Fibroblast of skin of scalp (primary cell): ENCODE data around the gene TJP3.

Experiments used
- DNase-seq: peaks from one replicate; pipeline ENCODE4 v3.0.0-alpha.2; 2013

TJP3 gene

DNA sequence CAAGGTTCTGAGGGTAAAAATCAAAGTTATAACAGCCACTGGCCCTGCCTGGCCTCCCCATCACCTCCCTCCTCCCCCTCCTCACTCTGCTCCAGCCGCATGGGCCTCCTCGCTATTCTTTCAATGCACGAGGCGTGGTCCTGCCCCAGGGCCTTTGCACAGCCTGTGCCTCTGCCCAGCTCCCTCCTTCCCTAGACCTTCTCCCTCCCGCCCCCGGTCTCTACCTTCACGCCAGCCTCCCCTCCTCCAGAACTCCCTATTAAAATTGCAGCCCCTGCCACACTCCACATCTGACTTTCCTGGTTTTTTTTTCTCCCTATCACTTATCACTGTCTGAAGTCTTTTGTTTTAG, 60.5 kb downstream of the TJP3 start:
- no peak for DNase-seq

DNA sequence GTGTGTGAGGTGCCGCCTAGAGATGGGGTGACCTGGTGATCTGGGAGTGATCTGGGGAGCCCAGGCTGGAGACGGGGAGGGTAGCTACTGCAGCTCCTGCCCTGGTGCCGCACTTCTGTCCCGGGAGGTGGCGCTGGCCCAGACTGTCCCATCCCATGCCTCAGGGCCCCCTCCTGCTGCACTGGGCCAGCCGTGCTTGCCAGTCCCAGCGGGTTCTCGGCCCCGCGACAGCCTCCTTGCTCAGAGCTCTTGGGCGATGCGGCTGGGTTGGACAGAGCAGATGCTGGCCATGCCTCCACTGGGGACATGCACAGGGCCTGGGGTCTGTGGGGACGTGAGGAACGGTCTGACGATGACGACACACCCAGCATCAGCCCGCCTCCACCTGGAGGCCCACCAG, 61.3 kb downstream of the TJP3 start:
- DNase-seq, result no peak

DNA sequence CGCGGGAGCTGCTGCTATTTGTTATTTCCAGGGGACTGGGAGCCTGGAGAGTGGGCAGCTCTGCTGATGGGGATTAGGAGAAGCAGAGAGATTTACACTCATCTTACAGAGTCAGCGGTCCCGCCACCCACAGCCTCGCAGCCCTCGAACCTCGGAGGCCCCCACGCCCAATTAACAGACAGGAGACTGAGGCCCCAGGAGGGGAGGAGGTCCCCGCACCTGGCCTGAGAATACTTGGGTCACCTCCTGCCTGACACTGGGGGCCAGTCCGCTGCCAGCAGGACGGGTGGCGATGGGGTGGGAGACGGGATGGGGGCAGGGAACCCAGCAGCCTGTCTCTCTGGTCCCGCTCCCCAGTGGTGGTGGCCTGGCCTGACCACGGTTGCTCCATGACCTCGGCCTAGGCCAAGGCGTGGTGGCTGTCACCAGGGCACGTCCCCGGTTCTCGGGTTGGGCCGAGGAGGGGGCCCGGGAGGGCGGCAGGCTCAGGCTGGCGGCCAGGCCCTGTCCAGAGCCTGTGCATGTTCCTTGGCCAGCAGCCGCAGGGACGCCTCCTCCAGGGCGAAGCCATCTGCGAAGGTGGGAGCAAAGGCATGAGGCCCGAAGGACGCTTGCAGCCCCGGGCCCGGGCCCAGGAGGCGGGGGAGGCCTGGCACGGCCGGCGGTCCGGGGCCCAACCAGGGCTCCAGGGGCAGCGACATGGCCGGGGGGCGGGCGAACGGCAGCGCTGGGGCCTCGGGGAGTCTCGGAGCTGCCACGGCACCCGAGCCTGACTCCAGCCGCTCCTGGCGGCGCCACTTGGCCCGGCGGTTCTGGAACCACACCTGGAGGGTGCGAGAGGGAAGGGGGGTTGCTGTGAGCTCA, 62.2 kb downstream of the TJP3 start:
- no peak for DNase-seq

DNA sequence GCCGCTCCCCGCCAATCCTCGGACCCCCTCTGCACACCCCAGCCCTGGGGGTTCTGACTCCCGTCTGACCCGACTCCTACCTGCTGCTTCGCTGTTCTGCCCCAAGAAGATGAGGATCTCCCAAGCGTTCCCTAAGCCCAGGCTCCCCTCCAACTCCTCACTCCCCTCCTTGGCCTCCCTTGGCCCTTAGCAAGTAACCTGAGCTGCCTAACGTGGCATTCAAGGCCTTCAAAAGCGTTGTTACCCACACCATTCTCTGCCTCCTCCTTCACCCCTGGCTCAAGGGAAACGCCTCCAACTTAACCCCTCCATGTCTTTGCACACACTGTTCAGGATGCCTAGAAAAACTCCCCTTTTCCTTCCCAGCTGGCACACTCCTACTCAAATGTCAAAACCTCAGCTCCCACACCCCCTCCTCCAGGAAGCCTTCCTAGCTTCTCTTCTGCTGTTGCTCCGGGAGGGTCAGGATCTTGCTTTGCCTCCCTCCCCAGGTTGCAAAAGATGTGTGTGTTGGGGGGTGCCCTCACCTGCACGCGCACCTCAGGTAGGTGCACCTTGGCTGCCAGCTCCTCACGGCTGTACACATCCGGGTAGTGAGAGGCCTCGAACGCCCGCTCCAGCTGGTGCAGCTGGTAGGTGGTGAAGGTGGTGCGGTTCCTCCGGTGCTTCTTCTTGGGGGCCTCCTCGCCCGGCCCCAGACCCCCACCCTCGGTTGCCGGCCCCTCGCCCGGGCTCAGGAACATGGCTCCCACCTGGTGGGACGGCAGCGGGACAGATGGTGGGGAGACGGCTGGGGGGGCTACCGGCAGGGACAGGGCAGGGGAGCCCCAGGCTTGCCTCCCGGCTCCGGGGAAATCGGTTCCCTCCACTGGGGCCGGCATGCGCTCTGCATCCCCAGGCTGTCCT, 63.1 kb downstream of the TJP3 start:
- DNase-seq, result no peak

DNA sequence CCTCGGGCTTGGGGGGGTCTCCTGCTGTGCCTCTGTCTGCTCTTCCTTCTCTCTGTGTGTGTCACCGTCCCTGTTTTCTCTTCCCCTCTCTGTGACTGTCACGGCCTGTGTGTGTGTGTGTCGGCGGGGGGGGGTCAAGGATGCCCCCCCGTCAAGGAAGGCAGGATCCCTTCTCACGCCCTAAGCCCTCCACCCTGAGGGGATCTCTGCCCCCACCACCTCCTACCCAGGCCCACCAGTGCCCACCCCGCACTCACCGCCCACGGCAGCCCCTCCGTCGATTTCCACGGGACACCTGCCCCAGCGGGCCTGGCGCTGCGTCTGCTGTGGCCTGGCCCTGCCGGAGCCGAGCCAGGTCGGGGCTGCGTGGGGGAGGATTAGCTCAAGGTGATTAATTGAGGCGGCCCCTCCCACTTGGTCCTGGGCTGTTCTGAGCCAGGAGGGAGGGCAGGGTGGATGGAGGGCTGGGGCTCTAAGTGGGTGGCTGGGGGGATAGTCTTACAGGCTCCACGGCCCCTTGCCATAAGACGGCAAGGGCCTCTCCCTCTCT, 63.8 kb downstream of the TJP3 start, which contains the start of gene RAX2:
Gene RAX2 (minus strand): TSS at position 323 of the 550 bp plus-strand sequence. CDS start 486 bp downstream, outside the sequence.
- no peak for DNase-seq

DNA sequence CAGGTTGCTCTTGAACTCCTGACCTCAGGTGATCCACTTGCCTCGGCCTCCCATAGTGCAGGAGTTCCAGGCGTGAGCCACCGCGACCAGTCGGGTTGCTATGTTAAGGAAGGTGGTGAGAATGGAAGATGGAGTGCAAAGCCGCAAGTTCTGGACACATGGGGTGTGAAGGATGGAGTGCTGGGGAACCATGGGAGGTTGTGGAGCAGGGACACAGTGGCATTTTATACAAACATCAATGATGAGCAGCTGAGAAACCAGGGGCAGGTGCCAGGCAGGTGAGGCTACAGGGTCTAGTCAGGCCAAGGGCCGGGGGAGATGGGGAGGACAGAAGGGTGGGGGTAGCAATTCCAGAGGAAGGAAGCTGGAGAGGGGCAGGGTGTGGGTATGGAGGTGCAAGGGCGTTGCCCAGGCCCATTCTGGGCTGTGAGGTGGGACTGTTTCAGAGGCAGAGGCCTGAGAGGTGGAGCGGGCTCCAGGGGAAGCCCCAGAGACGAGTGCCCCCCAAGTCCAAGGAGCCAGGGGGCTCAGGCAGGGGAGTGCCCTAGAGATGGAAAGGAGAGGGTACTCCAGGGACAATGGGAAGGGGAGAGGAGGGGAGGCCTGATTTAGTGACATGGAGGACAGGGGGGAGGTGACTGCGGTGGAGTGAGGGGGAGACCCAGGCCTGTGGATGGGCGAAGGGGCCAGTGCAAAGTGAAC, 65.8 kb downstream of the TJP3 start:
- DNase-seq, result no peak

DNA sequence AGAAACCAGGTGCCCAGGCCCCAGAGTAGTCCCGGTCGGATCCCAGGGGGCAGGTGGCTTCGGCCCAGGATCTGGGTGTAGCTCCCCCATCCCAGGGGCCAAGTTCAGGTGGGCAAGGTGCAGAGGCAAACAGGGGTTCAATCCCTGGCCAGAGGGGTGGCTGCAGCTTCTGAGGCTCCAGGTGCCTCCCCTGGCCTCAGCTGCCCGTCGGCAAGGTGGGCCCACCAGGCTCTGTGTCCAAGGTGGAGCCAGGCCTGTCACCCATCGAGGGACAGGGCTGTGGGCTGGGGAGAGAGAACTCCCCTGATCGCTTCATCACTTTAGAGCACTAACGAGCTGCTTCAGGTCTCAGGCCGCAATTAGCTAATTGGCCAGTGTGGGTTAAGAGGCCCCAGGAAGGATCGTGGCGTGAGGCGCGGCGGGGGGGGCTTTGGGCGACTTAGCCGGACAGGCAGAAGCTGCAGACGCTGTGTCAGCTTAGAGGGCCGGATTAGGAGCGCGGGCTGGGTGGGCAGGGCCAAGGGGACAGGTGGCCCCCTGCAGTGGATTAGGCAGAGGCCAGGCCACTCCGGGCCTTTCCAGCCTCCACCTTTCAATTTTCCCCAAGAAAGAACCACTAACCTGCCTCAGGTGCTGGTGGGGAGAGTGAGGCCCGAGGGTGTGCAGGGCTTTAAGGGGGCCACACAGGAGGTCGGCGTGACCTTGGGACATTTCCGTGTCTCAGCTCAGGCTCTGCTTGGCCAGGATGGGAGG, 66.6 kb downstream of the TJP3 start:
- no peak for DNase-seq

DNA sequence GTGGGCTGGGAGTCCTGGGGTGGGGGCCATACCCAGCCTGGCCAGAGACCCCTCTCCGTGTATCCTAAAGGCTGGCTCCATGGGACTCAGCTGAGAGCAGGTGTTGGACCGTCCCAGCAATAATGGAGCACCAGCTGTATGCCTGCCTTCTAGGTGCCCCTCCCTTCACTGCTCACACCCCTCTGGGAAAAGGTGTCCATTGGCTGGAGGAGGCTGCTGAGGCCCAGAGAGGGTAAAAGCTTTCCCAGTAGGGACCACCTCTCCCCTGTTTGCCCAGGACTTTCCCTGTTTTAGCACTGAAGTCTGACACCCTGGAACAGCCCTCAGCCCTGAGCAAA, 67.2 kb downstream of the TJP3 start:
- no peak for DNase-seq

DNA sequence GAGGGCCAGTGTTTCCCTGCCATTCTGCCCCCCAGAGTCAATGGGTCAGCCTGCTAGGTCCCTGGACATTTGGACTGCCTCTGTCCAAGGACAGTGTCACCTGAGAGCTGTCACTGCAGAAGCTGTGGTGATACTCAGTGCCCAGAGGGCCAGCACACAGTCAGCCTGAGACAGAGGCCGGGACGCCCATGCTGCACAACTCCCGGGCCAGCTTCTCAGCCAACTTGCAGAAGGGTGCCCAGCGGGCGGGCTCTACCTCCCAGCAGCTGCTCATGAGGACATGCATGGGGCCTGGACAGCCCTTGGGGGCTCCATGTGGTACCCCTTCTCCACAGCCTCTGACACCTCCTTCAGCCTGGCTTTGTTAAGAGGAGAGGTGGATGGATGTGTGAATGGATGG, 67.6 kb downstream of the TJP3 start:
- DNase-seq, result no peak

DNA sequence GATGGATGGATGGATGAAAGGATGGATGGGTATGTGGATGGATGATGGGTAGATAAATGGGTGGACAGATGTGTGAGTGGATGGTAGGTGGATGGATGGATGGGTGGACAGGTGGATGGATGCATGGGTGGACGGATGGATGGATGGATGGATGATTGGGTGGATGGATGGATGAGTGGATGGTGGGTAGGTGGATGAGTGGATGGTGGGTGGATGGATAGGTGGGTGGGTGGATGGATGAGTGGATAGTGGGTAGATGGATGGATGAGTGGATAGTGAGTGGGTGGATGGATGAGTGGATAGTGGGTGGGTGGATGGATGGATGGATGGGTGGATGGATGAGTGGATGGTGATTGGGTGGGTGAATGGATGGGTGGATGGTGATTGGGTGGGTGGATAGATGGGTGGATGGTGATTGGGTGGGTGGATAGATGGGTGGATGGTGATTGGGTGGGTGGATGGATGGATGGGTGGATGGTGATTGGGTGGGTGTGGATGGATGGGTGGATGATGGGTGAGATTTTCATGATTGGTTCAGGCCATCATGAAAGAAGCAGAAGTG, 68.4 kb downstream of the TJP3 start:
- no peak for DNase-seq

DNA sequence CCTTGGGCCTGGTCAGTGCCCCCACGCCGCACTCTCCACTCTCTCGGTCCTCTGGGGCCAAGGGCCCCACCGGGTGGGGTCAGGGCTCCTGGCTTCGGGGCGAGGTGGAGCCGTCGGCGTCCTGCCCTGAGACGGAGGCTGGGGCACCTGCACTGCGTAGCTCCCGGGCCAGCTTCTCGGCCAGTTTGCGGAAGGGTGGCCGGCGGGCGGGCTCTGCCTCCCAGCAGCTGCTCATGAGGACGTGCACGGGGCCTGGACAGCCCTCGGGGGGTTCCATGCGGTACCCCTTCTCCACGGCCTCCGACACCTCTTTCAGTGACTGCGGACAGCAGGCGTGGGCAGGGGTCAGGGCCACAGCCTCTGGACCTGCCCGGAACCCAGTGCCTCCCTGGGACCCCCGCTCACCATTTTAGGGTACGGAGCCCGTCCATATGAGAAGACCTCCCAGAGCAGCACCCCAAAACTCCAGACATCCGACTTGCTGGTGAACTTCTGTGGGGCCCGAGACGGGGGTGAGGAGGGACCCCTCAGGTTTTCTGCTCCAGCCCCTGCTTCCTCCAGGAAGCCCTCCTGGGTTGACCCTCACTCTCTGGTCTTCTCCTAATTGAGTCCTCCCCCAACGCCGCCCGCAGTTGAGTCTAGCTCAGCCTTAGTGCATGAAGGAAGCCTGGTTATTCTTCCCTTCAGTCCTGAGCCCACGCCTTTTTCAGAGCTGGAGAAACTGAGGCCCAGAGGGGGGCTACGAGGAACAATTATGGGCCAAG, 70.1 kb downstream of the TJP3 start:
- DNase-seq, result no peak

DNA sequence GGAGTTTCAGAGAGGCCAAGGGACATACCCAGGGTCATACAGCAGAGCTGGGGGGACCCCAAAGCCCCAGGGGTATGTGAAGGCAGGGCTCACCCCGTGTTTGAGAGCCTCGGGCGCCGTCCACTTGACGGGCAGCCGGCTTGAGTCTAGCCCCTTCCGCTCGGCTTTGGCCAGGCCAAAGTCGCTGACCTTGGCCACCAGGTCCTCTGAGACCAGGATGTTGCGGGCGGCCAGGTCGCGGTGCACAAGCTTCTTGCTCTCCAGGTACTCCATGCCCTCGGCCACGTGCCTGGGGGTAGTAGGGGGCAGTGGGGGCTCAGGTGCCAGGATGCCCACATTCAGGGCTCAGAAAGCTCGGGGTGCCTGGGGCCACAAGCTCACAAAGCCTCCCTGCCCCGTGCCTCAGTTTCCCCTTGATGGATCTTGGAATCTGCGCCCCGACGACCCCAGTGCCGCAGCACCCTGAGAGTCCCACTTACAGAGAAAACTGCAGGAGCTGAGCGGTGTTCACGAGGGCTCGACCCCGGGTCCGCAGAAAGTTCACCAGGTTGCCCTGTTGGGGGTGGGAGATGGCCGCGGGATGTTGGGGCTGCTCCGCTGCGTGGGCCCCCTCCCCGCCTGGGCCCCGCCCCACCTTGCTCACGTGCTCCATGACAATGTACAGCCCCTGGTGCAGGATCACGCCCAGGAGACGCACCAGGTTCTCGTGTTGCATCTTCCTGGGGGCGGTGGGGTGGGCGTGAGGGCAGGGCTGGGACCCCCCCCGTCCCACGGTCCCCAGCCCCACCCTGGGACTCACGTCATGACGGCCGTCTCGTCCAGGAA, 70.9 kb downstream of the TJP3 start:
- DNase-seq, result no peak

DNA sequence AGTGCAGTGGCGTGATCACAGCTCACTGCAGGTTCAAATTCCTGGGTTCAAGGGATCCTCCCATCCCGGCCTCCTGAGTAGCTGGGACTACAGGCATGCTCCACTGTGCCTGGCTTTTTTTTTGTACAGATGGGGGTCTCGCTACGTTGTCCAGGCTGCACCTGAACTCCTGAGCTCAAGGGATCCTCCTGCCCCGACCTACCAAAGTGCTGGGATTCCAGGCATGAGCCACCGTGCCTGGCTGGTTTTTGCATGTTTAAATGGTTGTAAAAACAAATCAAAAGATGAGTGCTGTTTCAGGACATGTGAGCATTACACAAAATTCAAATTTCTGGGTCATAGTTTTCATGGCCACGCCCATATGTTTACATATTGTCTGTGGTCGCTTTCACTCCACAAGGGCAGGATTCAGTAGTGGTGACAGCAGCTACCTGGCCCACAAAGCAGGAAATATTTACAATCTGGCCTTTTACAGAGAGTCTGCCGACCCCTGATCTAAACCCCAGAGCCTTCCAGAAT, 72.7 kb downstream of the TJP3 start:
- DNase-seq, result no peak

DNA sequence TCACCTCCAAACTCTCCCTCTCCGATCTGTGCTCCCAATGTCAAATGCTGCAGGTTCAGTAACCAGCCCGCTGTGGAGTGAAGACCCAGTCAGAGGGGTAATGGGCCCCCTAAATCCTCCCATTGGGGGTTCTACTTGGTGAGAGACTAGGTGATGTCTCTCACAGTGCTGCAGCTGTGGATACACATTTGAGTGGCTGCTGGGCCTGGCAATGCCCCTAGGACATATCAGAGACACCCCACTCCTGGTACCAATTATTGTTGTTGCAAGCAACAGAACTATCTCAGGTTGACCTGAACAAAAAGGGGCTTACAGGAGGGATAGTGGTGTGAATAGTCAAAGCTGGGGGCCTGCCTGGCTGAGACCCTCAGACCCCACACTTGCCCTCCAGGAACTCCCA, 73.4 kb downstream of the TJP3 start:
- DNase-seq, result no peak

DNA sequence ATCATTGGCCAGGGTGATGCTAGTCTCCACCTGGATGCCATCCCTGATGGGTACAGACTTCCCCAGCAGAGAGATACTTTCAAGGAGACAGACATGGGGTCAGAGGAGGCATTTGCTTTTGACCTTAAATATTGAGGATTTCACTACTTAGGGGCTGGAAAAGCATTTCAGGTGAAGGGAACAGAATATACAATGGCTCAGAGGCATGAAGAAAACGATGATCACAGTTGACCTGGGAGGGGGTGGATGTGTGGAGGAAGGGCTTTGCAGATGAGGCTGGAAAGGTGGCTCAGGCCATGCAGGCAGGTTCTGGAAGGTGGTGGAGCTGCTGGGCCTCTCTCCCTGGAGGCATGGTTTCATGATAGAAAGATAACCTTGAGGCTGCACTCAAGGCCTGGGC, 74.1 kb downstream of the TJP3 start:
- DNase-seq, result no peak

DNA sequence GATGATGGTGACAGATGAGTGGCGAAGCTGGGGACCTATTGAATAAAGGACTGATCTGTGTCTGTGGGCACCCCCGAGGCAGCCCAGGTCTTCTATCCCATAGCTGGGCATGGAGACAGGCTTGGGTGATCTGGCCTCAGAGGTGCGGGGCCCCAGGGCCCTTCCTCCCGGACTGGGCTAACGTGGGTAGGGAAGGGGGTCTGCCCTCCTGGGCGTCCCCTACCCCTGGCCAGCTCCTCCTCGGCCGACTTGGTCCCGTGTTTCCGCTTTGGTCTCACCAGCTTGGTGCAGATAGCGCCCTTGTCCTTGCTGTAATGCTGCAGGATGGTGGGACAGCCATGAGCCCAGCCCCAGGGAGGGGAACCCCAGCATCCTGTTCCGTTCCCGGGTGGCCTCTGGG, 74.7 kb downstream of the TJP3 start:
- no peak for DNase-seq

DNA sequence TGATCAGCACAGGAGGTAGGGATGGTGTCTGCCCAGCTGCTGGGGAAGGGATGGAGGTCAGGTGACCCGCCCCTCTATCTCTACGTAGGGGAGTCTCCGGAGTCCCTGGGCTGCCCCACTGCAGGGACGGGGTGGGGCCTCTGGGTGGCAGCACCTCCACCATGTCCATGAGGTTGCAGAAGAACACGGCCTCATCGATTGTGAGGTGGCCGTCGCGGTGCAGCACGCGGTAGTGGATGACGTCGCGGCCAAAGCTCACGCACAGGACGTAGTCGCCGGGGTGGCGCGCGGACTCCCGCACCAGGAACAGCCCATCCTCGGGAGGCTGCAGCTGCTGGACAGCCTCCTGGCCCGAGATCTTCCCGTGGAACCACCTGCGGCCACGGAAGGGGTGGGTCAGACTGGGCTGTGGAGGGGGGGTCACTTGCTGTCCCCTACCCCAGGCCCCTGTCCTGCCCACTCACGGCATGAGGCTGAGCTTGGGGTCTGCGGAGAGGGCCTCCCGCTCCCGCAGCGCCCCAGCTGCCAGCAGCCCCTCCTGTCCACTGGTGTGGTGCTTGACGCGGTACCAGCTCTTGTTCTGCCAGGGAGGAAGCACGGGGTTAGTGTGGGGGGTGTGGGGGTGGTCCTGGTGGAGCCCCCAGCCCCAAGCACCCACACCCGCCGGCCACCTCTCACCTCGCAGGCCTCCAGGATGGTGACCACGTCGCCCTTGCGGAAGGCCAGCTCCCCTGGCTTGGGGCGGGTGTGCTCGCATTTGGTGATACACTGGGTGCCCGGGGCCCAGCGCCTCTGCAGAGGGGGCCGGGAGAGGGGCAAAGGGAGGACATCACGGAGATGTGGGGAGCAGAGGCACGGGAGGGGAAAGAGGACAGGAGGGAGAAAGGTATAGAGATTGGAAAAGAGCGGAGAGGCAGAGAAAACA, 75.7 kb downstream of the TJP3 start:
- no peak for DNase-seq

DNA sequence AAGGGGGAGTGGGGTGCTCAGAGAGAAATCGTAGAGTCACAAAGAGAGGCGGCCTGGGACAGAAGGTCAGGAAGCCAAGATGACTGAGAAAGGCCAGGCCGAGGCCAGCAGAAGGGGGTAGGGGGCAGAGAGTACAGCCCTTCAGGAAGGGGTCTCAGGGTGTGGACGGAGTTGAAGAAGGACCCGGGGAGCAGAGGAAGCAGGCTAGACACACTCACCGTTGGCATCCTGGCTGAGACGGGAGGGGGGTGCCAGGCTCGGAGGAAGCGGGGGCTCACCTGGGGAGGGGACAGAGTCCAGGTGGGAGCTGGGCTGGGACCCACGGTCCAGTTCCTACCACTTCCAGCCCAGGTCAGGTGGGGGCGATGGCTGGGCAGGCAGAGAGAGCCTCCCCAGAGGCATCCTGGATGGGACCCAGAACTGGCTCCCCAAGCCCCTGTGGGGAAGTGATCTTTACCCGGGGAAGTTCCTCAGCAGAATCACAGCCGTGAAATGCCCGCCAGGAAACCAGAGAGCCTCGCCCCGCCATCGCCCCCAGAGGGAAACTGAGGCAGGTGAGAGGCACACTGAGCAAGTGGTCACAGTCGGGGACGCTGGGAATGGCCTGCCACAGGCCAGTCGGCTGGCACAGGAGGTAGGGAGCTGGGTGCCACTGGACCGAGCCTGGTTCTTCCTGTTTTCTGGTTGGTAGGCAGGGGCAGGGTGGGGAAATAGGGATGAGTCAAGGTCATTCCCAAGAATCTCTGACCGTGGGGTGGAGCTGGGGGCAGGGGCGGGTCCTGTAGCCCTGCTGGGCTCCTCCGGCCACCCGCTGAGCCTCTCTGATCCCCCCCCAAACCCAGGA, 76.6 kb downstream of the TJP3 start:
- no peak for DNase-seq
